GM12873 (cell line): ENCODE data around the gene NFATC2.

Source experiments
- CTCF ChIP-seq: IDR thresholded peaks from 2 replicates; pipeline ENCODE4 v1.5.1; 2012; ENCODE audit warnings: low read depth, mild to moderate bottlenecking, moderate library complexity, low read length, control low read depth; ENCODE audit not compliant: insufficient read depth; ENCODE audit errors: missing control alignments

The NFATC2 gene

GRCh38 chr20:51575486-51575885 lies 33.0 kb upstream of the NFATC2 start:
- TF ChIP-seq CTCF: no peak

GRCh38 chr20:51574248-51575033 lies 31.9 kb upstream of the NFATC2 start:
- no peak for TF ChIP-seq CTCF

- TF ChIP-seq CTCF: no peak
Measured at GRCh38 chr20:51573576-51574243, 31.2 kb upstream of the NFATC2 start.

- TF ChIP-seq CTCF: no peak
Measured at GRCh38 chr20:51571460-51571794, 28.9 kb upstream of the NFATC2 start.

- TF ChIP-seq CTCF: no peak
Measured at GRCh38 chr20:51570739-51571459, 28.4 kb upstream of the NFATC2 start.

GRCh38 chr20:51569815-51570738 lies 27.6 kb upstream of the NFATC2 start:
- no peak for TF ChIP-seq CTCF
